OCI-LY1 (cell line): Measurements from ENCODE around the gene SLC9A1.

Source experiments
- H2AFZ ChIP-seq: fragments of 200-600 bp; sonication (generic), shearing (Covaris generic); 2 replicates; pipeline ENCODE4 v1.6.0; 2014; ENCODE audit warnings: antibody characterized with exemption, mild to moderate bottlenecking, low read length
- H3F3A ChIP-seq: fragments of 200-600 bp; sonication (generic), shearing (Covaris generic); 2 replicates; pipeline ENCODE4 v1.6.0; 2014; ENCODE audit warnings: mild to moderate bottlenecking, antibody characterized with exemption, low read length, moderate library complexity; ENCODE audit not compliant: insufficient read depth
- H3K27ac ChIP-seq: fragments of 200-600 bp; sonication (generic); 2 replicates; pipeline ENCODE4 v1.5.1; 2014; ENCODE audit warnings: low read length, mixed run types, mild to moderate bottlenecking, low read depth; ENCODE audit not compliant: poor library complexity, severe bottlenecking
- H3K27me3 ChIP-seq: fragments of 200-600 bp; sonication (generic); 2 replicates; pipeline ENCODE4 v1.6.0; 2014; ENCODE audit warnings: antibody characterized with exemption, mild to moderate bottlenecking, low read length, moderate library complexity; ENCODE audit not compliant: insufficient read depth
- H3K36me3 ChIP-seq: fragments of 200-600 bp; sonication (generic); 2 replicates; pipeline ENCODE4 v1.6.1; 2014; ENCODE audit warnings: mild to moderate bottlenecking, antibody characterized with exemption, low read length, moderate library complexity, mixed read lengths; ENCODE audit not compliant: insufficient read depth
- H3K4me1 ChIP-seq: fragments of 200-600 bp; sonication (generic); 2 replicates; pipeline ENCODE4 v1.5.1; 2014; ENCODE audit warnings: mild to moderate bottlenecking, low read length, moderate library complexity; ENCODE audit not compliant: insufficient read depth, severe bottlenecking
- H3K4me2 ChIP-seq: fragments of 200-600 bp; sonication (generic), shearing (Covaris generic); 2 replicates; pipeline ENCODE4 v1.6.1; 2014; ENCODE audit warnings: low read length
- H3K4me3 ChIP-seq: fragments of 200-600 bp; sonication (generic); 2 replicates; pipeline ENCODE4 v1.5.1; 2014; ENCODE audit warnings: low read length, low read depth, mild to moderate bottlenecking, mixed read lengths; ENCODE audit not compliant: poor library complexity, severe bottlenecking
- H3K79me2 ChIP-seq: fragments of 200-600 bp; shearing (Covaris generic); 2 replicates; pipeline ENCODE4 v1.6.1; 2016; ENCODE audit warnings: mixed run types, low read length, mixed read lengths; ENCODE audit not compliant: insufficient read depth
- H3K9ac ChIP-seq: fragments of 200-600 bp; sonication (generic), shearing (Covaris generic); 2 replicates; pipeline ENCODE4 v1.6.1; 2014; ENCODE audit warnings: mild to moderate bottlenecking, low read length, mixed read lengths
- H3K9me2 ChIP-seq: fragments of 200-600 bp; sonication (generic), shearing (Covaris generic); 2 replicates; pipeline ENCODE4 v1.6.1; 2014; ENCODE audit warnings: low read depth, mild to moderate bottlenecking, low read length, mixed read lengths
- H3K9me3 ChIP-seq: fragments of 200-600 bp; shearing (Covaris generic); 2 replicates; pipeline ENCODE4 v1.6.1; 2014; ENCODE audit warnings: low read length, mixed read lengths
- H4K20me1 ChIP-seq: fragments of 200-600 bp; sonication (generic), shearing (Covaris generic); 2 replicates; pipeline ENCODE4 v1.6.0; 2016; ENCODE audit warnings: mild to moderate bottlenecking, low read length; ENCODE audit not compliant: insufficient read depth
- EZH2 ChIP-seq: fragments of 200-600 bp; sonication (generic), shearing (Covaris generic); IDR thresholded peaks from 2 replicates; pipeline ENCODE4 v1.8.0; 2017; ENCODE audit warnings: borderline replicate concordance, mixed run types, mild to moderate bottlenecking, antibody characterized with exemption, low read length, moderate library complexity, mixed read lengths
- TF ChIP-seq, protein P1 (sequence below): fragments of 200-600 bp; sonication (generic), shearing (Covaris generic); IDR thresholded peaks from 2 replicates; pipeline ENCODE4 v1.5.1; 2017; ENCODE audit warnings: mild to moderate bottlenecking, antibody characterized with exemption, low read length, moderate library complexity, mixed read lengths

The SLC9A1 gene

DNA sequence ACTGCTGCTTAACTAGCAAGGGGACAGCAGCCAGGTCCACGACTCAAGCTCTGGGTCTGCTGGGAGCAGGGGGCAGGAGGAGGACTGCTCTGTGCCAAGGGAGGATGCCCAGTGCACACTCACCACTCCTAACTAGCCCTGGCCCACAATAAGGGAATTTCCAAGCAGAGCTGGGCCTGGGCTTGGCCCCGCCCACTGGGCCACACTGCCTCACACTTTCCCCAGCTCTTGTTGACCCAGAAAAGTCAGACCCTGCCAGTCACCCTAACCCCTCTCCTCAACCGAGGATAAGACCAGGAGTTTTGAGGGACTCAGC is 18.7 kb downstream of the SLC9A1 start:
- H3K9me3 ChIP-seq, result no peaks in the 10 kb centered on the region
- H4K20me1 ChIP-seq, result no peaks in the 10 kb centered on the region
- no peaks in the 10 kb centered on the region for H3K79me2 ChIP-seq
- TF ChIP-seq, protein P1, sequence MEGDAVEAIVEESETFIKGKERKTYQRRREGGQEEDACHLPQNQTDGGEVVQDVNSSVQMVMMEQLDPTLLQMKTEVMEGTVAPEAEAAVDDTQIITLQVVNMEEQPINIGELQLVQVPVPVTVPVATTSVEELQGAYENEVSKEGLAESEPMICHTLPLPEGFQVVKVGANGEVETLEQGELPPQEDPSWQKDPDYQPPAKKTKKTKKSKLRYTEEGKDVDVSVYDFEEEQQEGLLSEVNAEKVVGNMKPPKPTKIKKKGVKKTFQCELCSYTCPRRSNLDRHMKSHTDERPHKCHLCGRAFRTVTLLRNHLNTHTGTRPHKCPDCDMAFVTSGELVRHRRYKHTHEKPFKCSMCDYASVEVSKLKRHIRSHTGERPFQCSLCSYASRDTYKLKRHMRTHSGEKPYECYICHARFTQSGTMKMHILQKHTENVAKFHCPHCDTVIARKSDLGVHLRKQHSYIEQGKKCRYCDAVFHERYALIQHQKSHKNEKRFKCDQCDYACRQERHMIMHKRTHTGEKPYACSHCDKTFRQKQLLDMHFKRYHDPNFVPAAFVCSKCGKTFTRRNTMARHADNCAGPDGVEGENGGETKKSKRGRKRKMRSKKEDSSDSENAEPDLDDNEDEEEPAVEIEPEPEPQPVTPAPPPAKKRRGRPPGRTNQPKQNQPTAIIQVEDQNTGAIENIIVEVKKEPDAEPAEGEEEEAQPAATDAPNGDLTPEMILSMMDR, result no peak
- no peak for TF ChIP-seq EZH2
- H3F3A ChIP-seq, result no peaks in the 10 kb centered on the region
- H3K27me3 ChIP-seq, result no peaks in the 10 kb centered on the region
- H3K9ac ChIP-seq, result peak overlapping the region; percentile 68; the same call in 1 of the 2 replicates
- no peak overlapping the region for H2AFZ ChIP-seq
- no peaks in the 10 kb centered on the region for H3K36me3 ChIP-seq
- H3K4me2 ChIP-seq, result peak overlapping the region; percentile 66; the same call in 1 of the 2 replicates
- peak overlapping the region; percentile 90 for H3K27ac ChIP-seq
- H3K4me1 ChIP-seq, result peaks cover 57% of the 10 kb centered on the region
- H3K4me3 ChIP-seq, result no peak overlapping the region
- no peaks in the 10 kb centered on the region for H3K9me2 ChIP-seq

DNA sequence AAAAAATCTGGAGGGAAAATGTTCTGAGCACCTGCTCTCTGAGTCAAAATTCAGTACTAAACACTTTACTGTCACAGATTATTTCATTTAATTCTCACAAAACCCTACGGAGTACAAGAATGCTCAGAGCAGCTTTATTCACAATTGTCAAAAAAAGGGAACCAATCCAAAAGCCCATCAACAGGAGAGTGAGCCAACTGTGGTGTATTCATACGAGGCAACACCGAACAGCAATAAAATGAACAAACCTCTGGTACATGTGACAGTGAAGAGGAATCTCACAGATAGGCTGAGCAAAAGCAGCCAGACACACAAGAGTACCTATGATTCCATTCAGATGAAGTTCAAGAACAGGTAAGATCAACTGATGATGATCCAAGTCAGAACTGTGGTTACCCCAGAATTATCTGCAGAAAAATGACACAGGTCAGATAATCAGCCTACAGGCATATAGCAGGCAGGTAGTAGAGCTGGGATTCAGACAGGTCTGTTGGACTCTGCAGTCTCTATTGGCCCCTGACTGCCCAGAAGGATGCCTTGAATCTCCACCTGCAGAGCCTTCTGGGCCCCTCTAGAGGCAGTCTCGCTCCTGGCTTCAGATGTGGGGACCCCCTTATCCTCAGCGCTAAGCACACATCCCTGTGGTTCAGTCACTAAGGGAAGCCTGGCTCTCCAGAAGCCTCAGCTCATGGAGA is 19.2 kb downstream of the SLC9A1 start:
- no peaks in the 10 kb centered on the region for H3K79me2 ChIP-seq
- H4K20me1 ChIP-seq, result no peaks in the 10 kb centered on the region
- H3K4me3 ChIP-seq, result no peak overlapping the region
- H3K9me2 ChIP-seq, result no peaks in the 10 kb centered on the region
- H3K4me2 ChIP-seq, result no peak overlapping the region
- H3K9me3 ChIP-seq, result no peaks in the 10 kb centered on the region
- peaks cover 56% of the 10 kb centered on the region for H3K4me1 ChIP-seq
- H3K27ac ChIP-seq, result peak overlapping the region; percentile 90
- TF ChIP-seq, protein P1, result peak; percentile 51; the same call in 1 of the 2 replicates
- no peak for TF ChIP-seq EZH2
- no peaks in the 10 kb centered on the region for H3K36me3 ChIP-seq
- H2AFZ ChIP-seq, result no peak overlapping the region
- H3F3A ChIP-seq, result no peaks in the 10 kb centered on the region
- peak overlapping the region; percentile 12; the same call in 1 of the 2 replicates for H3K9ac ChIP-seq
- no peaks in the 10 kb centered on the region for H3K27me3 ChIP-seq

DNA sequence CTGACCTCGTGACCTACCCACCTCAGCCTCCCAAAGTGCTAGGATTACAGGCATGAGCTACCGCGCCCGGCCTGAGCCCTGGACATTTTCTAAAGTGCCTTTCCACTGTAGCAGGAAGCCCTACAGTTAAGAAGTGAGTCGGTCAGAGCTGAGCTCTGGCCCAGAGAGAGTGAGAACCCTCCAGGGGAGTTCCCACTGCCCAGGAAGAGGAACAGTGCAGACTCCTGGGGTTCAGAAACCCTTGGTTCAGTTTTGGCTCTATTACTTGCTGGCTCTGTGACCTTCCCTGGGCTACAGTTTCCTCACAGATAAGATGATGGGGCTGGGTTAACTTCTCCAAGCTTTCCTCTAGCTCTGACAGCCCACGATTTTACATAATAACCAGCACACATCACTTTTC is 20.9 kb downstream of the SLC9A1 start:
- Histone ChIP-seq H4K20me1 (no peaks in the 10 kb centered on the region), H2AFZ (no peak overlapping the region), H3K9me2 (no peaks in the 10 kb centered on the region), H3K9me3 (no peaks in the 10 kb centered on the region), H3K4me1 (peaks cover 48% of the 10 kb centered on the region), H3K27ac (peak overlapping the region; percentile 50), H3K27me3 (no peaks in the 10 kb centered on the region), H3K36me3 (no peaks in the 10 kb centered on the region), H3K9ac (no peak overlapping the region), H3K4me3 (no peak overlapping the region), H3F3A (no peaks in the 10 kb centered on the region), H3K4me2 (no peak overlapping the region), H3K79me2 (no peaks in the 10 kb centered on the region)
- no peak for TF ChIP-seq EZH2

DNA sequence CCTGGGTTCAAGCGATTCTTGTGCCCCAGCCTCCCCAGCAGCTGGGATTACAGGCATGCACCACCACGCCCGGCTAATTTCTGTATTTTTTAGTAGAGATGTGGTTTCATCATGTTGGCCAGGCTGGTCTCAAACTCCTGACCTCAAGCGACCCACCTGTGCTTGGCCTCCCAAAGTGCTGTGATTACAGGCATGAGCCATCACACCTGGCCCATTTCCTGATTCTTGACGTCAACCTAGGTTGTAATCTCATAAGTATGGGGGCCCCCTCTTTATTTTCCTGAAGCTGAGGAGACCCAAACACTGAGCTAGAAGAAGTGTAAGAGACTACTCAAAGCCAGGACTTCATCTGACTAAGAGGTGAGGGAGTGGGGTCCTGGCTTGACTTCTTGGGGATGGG is 21.8 kb downstream of the SLC9A1 start:
- no peaks in the 10 kb centered on the region for H3K27me3 ChIP-seq
- H4K20me1 ChIP-seq, result no peaks in the 10 kb centered on the region
- no peaks in the 10 kb centered on the region for H3F3A ChIP-seq
- H3K4me1 ChIP-seq, result peaks cover 44% of the 10 kb centered on the region
- no peak overlapping the region for H2AFZ ChIP-seq
- TF ChIP-seq, protein P1, result no peak
- TF ChIP-seq EZH2, result no peak
- no peak overlapping the region for H3K9ac ChIP-seq
- H3K4me2 ChIP-seq, result no peak overlapping the region
- H3K27ac ChIP-seq, result peak overlapping the region; percentile 34
- no peaks in the 10 kb centered on the region for H3K79me2 ChIP-seq
- H3K9me3 ChIP-seq, result no peaks in the 10 kb centered on the region
- no peak overlapping the region for H3K4me3 ChIP-seq
- H3K36me3 ChIP-seq, result no peaks in the 10 kb centered on the region
- H3K9me2 ChIP-seq, result no peaks in the 10 kb centered on the region
